GM18511 (cell line): Measurements from ENCODE around the gene ACSF2.
"Not testable (repeated sequence)": the region's sequence is repeated elsewhere in the genome, so short reads cannot be mapped to it uniquely, and the experiment has no call there.

ENCODE experiments used
- ATAC-seq: cut with Tn5 transposase; IDR thresholded peaks from one replicate; pipeline ENCODE4 v1.9.1; 2021; ENCODE audit warnings: mild to moderate bottlenecking, moderate library complexity; ENCODE audit not compliant: unreplicated experiment

ACSF2 gene

DNA sequence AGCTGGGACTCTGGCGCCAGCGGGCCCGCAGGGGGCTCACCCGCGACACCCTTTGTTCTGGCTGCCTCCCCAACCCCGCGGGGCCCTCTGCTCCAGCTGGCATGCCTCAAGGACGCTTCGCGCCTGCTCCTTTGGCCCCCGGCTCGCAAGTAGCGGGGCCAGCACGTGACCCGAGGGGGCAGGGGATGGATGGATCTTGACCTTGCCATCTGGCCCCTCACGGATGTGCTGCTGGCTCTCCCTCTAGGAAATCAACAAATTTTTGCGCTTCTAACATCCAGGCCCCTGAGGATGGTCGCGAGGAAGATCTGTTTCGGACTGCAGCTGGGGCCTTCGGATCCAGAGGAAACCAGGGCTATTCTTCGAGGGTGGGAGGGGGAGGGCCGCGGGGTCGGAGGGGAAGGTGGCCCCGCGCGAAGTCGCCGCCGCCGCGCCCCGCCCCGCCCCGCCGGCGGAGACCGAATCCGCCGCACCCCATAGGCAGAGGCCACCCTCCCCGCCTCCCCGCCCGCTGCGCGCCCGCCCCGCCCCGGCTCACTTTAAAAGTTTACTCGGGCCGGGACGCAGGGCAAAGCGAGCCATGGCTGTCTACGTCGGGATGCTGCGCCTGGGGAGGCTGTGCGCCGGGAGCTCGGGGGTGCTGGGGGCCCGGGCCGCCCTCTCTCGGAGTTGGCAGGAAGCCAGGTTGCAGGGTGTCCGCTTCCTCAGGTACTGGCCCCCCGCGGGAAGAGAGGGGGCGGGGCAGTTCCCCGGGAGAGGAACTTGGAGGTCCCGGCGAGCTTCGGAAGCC lies at the start of gene ACSF2:
Gene ACSF2 (plus strand): TSS at position 537 of the 790 bp plus-strand sequence. CDS start 44 bp downstream, at position 581.
- peak; percentile 69 for ATAC-seq

- no peak for ATAC-seq
Measured at GRCh38 chr17:50379351-50380132, 46.5 kb upstream of the ACSF2 start.

GRCh38 chr17:50380369-50381259 lies 45.4 kb upstream of the ACSF2 start:
- ATAC-seq: no peak

DNA sequence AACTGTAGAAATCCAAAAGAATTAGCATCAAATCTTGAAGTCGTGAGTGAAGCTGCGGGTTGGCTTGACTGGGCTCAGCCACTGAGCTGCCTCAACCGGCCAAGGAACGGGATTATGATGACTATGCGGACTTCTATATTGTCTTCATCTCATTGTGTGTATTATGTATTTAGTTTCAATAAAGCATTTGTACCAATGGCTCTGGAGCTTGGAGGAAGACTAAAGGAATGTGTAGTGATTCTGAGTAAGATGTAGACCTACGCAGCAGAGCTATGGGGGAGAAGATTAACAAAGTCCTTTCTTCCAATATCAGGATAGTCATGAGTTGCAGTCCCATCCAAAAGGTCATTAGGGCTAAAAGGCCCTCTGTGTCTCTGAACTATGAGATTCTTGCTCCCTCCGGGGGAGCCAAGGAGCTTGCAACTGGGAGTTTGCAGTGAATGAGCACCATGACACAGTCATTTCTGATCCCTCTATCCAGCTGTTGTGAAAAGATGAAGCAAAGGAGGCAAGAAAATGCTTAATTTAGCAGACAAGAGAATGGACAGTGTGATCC lies 44.7 kb upstream of the ACSF2 start:
- ATAC-seq: no peak

- ATAC-seq: no peak
Measured at GRCh38 chr17:50381920-50382319, 44.1 kb upstream of the ACSF2 start.

DNA sequence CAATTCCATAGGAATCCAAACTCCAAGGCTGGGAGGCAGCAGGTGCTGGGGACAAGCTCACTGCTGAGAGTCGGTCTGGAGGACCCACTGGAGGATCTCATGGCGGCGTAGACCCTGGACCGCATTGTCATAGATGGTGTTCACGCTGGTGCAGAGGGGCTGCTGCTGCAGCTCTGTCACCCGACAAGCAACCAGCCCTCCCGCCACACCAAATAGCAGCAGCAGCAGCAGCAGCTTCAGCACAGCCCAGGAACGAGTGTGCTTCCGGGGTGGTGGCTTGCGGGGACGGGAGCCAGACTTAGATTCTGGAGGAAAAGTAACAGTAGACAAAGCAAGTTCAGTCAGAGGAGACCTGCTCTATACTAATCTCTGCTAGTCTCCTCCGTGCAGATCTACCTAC lies 43.1 kb upstream of the ACSF2 start:
- no peak for ATAC-seq

- no peak for ATAC-seq
Measured at GRCh38 chr17:50386510-50386909, 39.5 kb upstream of the ACSF2 start.

DNA sequence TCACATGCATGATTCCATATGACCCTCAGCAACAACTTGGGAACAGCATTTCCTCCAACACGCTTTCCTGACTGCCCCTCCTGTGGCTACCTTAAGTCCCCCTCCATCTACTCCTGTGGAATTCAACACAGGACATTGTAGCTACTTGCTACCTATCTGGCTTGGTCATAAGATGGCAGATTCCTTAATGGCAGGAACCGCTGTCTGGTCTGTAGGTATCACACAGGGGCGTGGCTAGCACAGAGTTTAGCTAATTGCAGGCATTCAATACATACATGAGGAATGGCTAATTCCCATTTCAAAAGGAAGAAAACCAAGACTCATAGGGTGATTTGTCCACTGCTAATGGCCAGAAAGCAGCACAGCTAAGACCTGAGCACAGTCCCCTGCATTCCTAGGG lies 37.3 kb upstream of the ACSF2 start:
- ATAC-seq: no peak

DNA sequence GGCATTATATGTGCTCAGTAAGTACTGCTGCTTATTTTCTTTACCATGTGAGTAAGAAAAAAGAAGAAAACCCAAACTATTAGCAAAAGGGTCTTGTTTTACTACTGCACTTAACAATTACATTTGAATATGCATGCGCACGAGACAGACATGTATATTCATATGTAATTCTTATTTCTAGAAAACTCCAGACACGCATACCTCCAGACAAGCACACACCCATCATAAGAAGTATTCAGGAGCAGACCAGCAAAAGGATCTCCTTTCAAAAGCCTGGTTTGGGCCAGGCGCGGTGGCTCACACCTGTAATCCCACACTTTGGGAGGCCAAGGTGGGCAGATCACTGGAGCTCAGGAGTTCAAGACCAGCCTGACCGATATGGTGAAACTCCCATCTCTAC lies 36.5 kb upstream of the ACSF2 start:
- ATAC-seq: no peak

GRCh38 chr17:50392621-50393020 lies 33.4 kb upstream of the ACSF2 start:
- ATAC-seq: no peak

DNA sequence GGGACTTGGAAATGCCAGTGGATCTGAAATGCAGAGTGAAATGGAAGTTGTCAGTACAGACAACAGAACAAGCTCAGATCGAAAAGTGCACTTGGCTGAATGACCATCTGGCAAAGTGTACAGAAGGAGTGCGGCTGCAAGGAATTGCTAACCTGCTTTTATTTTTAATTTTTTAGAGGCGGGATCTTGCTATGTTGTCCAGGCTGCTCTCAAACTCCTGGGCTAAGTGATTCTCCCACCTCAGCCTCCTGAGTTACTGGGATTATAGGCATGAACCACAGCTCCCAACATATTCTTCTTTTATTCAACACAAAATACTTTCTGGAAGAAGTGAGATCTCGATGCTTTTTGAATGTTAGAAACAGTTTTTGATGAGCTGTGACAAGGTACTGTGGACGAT lies 32.3 kb upstream of the ACSF2 start:
- ATAC-seq: no peak

- ATAC-seq: no peak
Measured at GRCh38 chr17:50394711-50395110, 31.3 kb upstream of the ACSF2 start.

DNA sequence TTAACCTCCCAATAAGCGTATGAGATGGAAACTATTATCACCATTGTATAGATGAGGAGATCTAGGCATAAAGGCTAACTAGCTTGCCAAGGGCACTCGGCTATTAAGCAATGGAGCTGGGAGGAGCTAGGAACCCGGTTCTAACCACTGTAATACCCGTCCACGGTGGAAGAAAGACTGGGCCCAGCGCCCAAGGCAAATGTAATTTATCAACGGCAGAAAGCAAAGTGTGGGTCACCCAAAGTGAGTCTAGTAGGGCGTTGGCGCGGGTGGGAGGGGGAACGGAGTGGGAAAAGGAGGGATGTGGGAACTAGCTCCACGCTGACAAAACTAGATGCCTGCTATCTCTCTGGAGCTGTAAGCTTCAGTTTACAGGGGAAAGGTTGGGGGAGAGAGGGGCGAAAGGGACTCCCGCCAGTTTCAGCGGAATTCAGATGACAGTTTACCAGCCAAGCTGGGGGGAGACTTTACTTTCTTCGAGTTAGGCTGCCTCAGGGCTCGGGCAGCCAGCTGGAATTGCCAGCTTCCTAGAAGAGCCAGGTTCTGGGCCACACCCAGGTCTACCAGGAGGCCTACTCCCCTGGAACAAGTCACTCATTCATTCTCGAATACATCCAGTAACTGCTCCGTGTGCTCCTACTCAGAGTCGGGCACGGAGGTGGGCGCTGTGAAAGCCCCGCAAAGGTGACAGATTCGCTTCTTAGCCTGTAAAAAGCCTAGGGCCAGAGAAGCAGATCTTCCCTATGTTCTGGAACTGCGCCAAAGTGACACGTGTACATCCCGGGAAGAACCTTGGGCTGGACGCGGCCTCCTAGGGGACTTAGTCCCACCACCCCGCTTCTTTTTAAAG lies 29.5 kb upstream of the ACSF2 start:
- no peak for ATAC-seq

GRCh38 chr17:50397111-50397918 lies 28.7 kb upstream of the ACSF2 start, which contains the start of gene LRRC59:
Gene LRRC59, minus strand, starts transcription at chr17:50397523. Its CDS starts 206 bp downstream, at chr17:50397317.
- peak; percentile 94 for ATAC-seq

DNA sequence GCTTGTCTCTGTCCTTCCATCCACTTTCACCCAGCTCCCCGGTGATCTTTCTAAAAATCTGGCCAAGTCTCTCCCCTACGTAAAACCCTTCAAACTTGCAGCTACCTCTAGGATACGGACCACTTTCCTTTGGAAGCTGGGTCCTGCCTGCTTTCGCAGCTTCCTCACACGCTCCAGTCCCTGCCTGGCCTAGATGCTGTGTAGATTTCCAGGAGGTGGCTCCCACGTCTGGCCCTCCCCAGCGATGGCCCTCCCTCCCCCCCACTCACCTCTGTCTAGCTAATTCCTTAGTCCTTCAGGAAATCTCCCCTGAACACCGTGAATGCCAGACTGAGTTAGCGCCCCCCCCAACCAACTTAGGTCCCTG lies 28.1 kb upstream of the ACSF2 start:
- no peak for ATAC-seq

DNA sequence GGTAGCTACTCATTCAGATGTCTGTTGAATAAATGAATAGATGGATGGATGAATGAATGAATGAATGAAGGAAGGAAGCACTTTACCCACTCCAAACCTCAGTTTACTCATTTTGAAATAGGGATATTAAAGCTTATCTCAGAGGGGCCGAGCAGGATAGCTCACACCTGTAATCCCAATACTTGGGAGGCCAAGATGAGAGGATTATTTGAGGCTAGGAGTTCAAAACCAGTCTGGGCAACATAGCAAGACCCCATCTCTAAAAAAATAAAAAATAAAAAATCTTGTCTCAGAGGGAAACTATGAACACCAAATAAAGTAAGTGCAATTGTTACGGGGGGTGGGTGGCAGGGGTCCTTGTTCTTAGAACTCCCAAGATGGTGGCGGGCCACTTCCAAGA lies 27.3 kb upstream of the ACSF2 start:
- not testable (repeated sequence) for ATAC-seq

DNA sequence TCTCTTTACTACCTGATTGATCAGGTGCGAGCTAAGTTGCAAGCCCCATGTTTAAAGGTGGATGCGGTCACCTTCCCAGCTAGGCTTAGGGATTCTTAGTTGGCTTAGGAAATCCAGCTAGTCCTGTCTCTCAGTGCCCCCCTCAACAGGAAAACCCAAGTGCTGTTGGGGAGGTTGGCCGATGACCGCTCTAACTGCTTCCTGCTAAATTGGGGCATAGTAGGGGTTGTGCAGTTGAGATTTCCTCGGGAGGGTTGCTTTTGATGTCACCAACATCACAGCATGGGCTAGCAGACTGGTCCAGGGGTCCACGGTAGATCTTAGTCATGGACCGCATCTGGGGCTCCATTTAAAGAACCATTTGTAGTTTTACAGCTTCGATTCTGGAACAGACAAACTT lies 26.4 kb upstream of the ACSF2 start:
- ATAC-seq: not testable (repeated sequence)

- ATAC-seq: not testable (repeated sequence)
Measured at GRCh38 chr17:50405351-50405750, 20.7 kb upstream of the ACSF2 start.

DNA sequence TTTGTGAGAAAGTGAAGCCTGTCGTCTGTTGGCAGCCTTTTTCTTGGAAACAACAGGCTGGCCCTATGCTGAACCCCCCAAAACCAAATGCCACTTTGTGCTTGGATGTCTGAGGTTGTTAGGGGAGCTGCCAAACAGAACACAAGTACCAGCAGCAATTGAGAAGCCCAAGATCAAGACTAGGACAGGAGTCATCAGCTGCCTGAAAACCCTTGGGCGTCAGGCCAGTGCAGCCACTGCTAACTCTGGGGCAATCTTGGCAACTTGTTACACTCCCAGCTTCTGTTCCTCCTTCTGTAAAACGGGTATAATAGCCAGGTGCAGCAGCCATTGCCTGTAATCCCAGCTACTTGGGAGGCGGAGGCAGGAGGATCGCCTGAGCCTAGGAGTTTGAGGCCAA lies 19.4 kb upstream of the ACSF2 start:
- ATAC-seq: no peak
